NCI-H2029 (cell line): ENCODE measurements around the gene AP2A2.
"Not testable (repeated sequence)": the region's sequence is repeated elsewhere in the genome, so short reads cannot be mapped to it uniquely, and the experiment has no call there.

Experiments used
- DNase-seq: peaks from one replicate; lab custom pipeline; 2025; lab: John Stamatoyannopoulos, UW

Gene AP2A2

GRCh38 chr11:954392-955153 lies 28.9 kb downstream of the AP2A2 start:
- no peak for DNase-seq

GRCh38 chr11:955154-956063 lies 29.7 kb downstream of the AP2A2 start:
- no peak for DNase-seq

GRCh38 chr11:957212-957920 lies 31.7 kb downstream of the AP2A2 start:
- no peak for DNase-seq

GRCh38 chr11:958101-958500 lies 32.4 kb downstream of the AP2A2 start:
- no peak for DNase-seq

- no peak for DNase-seq
These were observed 33.4 kb downstream of the AP2A2 start for GRCh38 chr11:959027-959426.

- DNase-seq, result no peak
These were observed 33.9 kb downstream of the AP2A2 start for GRCh38 chr11:959608-960007.

GRCh38 chr11:961310-961920 lies 35.7 kb downstream of the AP2A2 start:
- DNase-seq, result not testable (repeated sequence)

GRCh38 chr11:961921-962320 lies 36.3 kb downstream of the AP2A2 start:
- DNase-seq, result no peak

- no peak for DNase-seq
These were observed 37.0 kb downstream of the AP2A2 start for GRCh38 chr11:962688-963087.

- DNase-seq, result no peak
These were observed 38.2 kb downstream of the AP2A2 start for GRCh38 chr11:963852-964251.

- no peak for DNase-seq
These were observed 39.6 kb downstream of the AP2A2 start for GRCh38 chr11:965206-965775.

GRCh38 chr11:967995-968751 lies 42.5 kb downstream of the AP2A2 start:
- DNase-seq, result no peak

- no peak for DNase-seq
These were observed 43.2 kb downstream of the AP2A2 start for GRCh38 chr11:968822-969221.

GRCh38 chr11:969651-970205 lies 44.1 kb downstream of the AP2A2 start:
- DNase-seq, result no peak

- no peak for DNase-seq
These were observed 44.7 kb downstream of the AP2A2 start for GRCh38 chr11:970319-970871.

- DNase-seq, result no peak
These were observed 45.5 kb downstream of the AP2A2 start for GRCh38 chr11:971092-971690.

- DNase-seq, result no peak
These were observed 46.2 kb downstream of the AP2A2 start for GRCh38 chr11:971731-972365.

- no peak for DNase-seq
These were observed 47.0 kb downstream of the AP2A2 start for GRCh38 chr11:972523-973211.

GRCh38 chr11:973237-973636 lies 47.6 kb downstream of the AP2A2 start:
- no peak for DNase-seq
